ENCODE measurements around the gene MCL1.
"Not testable (repeated sequence)": the region's sequence is repeated elsewhere in the genome, so short reads cannot be mapped to it uniquely, and the experiment has no call there.

The MCL1 gene

DNA sequence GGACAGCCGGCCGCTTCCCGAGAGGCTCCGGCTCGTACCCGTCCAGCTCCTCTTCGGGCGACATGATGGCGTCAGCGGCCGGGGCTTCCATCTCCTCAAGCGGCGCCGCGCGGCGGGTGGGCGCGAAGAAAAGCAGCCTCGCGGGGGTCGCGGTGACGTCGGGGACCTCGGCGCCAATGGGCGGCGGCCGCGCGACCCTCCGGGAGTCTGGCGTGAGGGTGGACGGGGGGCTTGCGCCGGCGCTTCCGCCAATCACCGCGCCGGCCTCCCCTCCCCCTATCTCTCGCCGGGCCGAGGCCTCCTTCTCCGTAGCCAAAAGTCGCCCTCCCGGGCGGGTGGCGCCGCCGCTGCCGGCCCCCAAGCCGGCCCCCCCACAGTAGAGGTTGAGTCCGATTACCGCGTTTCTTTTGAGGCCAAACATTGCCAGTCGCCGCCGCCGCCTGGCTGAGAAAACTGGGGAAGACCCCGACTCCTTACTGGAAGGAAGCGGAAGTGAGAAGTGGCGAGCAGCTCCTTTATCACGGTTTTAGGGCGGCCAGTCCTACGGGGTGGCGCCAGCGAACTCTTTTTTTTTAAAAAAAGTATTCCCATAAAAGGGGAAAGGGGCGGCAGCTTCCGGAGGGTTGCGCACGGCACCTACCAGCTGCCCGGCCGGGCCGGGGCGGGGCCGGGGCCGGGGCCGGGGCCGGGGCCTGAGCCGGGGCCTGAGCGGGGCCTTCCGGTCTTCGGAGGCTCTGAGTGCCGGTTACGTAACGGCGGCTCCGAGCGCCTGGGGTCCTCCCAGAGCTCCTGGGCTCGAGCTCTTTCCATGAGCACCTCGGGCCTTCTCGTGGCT lies at the start of gene MCL1:
MCL1 (minus strand) TSS at position 501 of the 835 bp plus-strand sequence; CDS start at position 421, 80 bp downstream.
- DNase-seq (ENCODE audit: low read depth in 1 of 2, low spot score in 1 of 2): peak; percentile 62 to 80

DNA sequence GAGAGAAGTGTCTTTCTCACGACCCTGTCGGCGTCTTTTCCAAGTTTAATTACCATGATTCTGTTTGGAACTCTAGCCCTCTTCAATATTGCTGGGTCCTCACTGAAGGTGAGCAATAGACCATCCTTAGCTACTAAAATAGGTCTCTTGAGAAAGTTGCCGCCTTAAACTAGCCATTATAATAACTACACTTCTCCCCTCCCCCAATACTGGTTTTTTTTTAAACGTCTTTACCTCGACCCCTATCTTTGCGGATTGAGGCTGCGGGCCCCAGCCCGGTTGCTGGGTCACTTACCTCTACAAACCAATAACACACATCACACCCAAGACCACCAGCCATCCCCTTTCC lies 49.3 kb upstream of the MCL1 start:
- DNase-seq (ENCODE audit: low read depth in 1 of 2, low spot score in 1 of 2): no peak

DNA sequence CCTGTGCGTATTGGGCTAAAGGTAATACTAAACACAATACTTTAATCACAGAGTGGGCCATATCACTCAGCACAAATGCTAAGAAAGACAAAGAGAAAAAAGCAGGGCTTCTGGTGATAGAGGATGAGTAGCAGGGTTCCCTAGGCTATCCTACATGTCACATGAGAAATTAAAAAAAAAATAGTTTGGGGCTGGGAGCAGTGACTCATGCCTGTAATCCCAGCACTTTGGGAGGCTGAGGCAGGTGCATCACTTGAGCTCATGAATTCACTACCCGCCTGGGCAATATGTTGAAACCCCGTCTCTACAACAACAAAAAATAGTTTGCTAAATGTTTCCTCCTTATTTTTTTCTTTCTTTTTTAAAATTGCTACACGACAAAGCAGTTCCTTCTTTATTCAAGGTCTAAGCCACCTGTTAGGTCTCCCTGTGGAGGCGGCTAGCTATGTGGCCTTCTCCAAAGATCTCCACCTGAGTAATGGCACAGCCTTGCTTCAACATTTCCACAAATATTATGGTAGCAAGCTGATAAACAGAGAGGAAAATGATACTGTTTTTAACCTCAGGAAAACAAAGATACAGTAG lies 48.5 kb upstream of the MCL1 start:
- DNase-seq (ENCODE audit: low read depth in 1 of 2, low spot score in 1 of 2): no peak

DNA sequence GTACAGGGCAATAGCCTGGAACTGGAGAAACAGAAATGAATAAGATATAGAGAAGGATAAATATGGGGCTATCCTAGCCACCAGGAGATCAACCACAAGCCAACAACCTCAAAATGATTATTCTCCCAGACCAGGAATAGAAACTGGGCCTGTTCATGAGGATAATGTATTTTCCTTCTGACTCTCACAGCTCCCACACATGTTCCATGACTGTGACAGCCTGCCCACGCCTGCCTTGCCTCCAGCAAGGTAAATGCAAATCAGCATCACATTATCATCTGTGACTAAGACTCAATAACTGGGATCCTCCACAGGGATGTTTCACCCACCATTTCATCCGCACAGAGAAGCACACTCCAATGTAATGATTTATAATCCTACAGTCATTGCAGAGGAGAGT lies 46.7 kb upstream of the MCL1 start:
- no peak for DNase-seq (ENCODE audit: low read depth in 1 of 2, low spot score in 1 of 2)

DNA sequence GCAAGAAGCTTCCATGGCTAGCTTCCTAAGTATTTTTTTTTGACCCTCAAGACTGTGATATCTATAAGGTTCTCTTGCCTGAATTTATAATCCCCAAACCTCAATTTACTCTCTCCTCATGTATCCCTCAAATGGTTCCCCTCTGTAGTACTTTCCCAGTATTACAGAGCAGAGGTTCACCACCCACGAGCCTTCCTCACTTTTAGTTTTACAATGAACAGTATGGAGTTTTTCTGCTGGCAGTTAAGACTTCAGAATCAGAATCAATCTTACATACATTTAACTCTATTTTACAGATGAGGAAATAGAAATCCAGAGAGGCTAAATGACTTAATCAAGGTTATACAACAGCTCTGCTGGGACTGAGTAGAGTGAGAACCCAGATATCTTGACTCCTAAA lies 45.1 kb upstream of the MCL1 start:
- not testable (repeated sequence) for DNase-seq (ENCODE audit: low read depth in 1 of 2, low spot score in 1 of 2)

DNA sequence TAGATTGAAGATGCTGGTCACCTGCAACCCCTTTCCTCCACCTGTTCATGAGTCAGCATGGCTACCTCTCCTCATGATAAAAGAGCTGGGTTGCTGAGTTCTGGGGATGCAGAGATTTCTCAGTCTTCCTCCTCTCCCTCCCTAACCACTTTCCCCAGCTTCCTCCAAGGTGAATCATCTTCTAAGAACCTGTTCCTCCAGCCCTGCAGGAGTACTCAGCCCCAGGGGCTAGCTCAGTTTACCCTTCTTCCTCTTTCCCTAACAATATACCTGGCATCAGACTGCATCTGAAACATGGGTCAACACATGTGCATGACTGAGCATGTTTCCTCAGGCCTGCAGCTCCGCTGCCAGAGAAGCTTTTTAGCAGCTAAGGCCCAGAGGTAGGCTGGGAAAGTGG lies 44.7 kb upstream of the MCL1 start:
- DNase-seq (ENCODE audit: low read depth in 1 of 2, low spot score in 1 of 2): not testable (repeated sequence)

DNA sequence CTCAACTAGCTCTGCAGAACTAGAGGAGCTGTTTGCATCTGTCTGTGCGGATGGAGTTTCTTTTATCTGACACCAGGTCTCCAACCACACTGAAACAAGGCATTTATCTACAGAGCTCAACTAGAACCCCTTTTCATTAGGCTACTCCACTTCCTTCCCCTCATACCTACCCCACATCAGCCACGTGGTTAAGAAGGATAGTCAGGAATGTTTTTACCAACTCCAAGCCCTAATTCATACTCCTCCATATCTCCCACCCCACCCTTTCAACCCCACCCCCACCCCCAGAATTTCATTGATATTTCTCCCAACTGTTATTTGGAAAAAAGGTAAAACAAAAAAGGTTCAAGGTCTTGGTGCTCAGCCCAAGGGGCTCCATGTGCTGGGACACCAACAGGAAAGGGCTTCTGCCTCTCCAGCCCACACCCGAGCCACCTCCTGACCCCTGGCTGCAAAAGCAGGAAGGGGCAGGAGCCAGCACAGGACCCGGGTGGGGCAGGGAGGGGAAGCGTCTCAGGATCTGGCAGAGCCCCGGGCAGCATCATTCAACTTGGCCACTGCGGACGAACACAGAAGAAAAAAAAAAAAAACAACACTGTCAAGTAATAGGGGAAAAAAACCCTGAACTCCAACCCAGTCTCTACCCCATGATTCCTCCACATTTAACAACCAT lies 43.0 kb upstream of the MCL1 start:
- DNase-seq (ENCODE audit: low read depth in 1 of 2, low spot score in 1 of 2): no peak

DNA sequence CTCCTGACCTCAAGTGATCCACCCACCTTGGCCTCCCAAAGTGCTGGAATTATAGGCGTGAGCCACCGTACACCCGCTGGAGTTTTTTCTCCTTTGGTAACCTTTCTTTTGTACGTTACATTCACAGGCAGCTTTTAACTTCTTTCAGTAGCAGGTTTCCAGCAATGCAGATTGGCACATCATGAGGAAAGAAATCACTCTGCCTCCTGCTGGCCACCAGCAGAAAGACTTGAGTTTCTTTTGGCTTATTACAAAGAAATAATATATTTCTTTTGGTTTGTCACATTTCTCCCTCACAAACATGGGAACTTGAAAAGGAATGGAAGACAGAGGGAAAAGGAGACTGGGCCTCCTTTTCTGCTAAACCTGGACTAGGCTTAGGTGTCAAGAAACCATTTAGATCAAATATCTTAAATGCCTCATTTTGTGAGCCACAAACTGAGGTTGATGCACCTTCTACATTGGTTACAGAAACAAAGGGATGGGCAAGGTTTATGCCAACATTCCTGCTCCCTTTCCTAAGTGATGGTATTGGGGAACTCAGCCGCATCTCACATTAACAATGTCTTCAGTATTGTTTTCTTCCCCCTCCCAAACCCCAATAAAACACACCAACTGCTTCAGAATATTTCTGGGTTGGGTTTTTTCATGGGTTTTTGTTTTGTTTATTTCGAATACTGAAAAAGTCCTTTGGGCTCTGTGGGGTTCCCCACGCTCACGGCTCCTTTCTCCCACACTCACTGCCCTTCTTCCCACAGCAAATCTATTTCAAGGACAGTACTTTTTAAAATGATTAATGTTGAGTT lies 42.3 kb upstream of the MCL1 start:
- no peak for DNase-seq (ENCODE audit: low read depth in 1 of 2, low spot score in 1 of 2)

DNA sequence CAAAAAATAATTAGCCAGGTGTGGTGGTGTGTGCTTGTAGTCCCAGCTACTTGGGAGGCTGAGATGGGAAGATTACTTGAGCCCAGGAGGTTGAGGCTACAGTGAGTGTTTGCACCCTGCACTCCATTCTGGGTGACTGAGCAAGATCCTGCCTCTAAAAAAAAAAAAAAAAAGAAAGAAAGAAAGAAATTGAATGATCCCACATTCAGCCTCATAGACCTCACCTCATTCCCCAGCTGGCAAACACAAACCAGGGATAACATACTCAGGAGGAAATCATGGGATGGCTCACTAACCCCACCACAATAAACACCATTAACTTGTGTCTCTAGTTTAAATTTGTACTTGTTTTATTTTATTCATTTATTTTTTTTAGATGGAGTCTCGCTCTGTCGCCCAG lies 41.5 kb upstream of the MCL1 start:
- DNase-seq (ENCODE audit: low read depth in 1 of 2, low spot score in 1 of 2): no peak

DNA sequence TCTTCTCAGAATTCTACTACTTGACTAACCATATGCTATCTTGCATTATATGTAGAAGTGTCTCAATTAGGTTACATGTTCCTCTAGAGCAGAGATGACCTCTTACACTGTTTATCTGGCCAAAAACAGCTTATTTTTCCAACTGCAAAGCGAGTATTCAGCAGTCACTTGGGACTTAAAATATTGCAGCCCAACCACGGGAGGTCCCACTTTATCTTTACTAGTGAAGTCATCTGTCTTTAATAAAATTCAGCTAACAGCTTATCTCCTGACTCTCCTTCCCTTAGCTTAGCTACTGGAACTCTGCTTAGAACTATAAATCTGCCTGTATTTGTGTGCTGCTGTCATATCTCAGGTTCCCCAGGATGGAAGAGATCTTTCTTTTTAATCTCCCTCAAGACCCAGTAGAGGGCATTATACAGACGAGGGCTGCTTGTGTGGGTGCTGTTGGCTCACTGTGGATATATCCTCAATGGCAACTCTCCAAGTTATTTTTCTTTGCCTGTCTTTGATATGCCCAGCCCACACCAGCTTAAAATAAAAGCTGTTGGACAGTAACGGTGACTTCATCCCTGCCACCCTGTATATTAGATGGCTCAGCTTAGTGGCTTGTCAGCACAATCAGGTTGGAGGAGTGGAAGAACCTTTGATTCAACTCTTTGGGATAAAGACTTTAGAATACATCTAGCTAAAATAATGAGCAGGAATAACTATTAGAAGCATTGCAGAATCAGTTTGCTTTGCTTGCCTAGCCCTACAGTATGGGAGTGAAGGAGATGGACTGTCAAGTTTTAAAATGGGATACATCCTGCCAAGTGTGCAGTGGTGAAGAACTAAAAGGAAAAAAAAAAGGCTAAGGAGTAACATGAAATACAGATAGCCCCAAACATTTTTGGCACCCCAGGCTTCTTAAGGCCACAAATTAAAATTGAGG lies 40.4 kb upstream of the MCL1 start:
- DNase-seq (ENCODE audit: low read depth in 1 of 2, low spot score in 1 of 2): no peak

DNA sequence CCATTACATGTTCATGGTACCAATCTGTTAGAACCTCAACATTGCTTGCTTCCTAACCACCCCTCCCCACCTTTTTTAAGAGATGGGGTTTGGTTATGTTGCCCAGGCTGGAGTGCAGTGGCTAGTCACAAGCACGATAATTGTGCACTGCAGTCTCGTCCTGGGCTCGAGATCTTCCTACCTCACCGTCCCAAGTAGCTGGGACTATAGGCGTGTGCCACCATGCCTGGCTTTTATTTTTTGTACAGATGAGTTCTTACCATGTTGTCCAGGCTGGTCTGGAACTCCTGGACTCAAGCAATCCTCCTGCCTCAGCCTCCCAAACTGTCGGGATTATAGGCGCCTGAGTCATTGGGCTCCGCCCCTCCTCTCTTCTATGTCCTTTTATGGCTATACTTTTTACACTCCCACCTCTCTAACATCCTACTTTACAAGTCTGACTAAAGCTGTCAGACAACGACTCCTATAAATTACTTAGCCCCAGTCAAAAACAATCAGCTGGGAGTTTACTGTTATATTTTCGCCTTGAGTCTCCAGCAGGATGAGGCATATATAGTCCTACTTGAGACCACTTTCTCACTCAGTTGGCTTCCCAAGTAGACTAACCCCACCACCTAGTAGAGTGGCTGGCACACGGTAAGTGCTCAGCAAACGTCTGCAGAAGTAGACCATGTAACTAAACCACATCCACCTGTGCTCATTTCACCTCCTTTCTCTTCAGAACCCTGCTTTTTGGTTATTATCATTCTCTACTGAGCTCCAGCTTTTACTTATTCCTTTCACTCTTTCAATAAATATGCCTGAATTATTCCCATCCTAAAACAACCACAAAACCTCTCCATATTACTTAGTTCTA lies 36.2 kb upstream of the MCL1 start:
- DNase-seq (ENCODE audit: low read depth in 1 of 2, low spot score in 1 of 2): no peak

DNA sequence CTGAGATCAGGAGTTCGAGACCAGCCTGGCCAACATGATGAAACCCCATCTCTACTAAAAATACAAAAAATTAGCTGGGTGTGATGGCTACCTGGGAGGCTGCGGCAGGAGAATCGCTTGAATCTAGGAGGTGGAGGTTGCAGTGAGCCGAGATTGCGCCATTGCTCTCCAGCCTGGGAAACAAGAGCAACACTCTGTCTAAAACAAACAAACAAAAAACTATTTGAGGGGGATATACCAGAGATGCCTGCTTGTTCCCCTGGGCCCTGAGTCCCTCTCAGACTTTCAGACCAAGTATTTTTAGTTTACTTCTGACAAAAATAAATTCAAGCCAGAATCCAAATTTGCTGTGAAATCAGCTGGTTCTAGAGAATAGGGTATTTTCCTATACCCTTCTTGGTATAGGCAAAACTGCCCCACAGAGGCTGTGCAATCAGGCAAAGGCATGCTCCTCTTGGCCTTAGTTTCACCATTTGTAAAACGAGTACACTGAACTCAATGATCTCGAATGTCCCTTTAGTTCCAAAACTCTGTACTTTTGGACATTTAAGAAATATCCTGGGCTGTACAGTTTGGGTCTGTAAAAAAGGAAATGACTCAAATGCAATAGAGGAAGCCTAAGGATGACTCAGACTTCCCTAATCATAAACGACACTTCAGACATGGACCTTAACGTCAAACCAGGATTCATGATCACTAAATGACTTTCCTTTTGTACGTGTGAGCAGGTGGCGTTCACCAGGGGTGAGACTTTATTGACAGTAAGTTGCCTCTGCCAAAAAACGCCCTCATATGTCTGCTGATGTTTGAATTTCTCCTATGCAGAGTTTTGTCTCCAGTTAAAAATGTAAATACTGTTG lies 33.9 kb upstream of the MCL1 start:
- no peak for DNase-seq (ENCODE audit: low read depth in 1 of 2, low spot score in 1 of 2)

DNA sequence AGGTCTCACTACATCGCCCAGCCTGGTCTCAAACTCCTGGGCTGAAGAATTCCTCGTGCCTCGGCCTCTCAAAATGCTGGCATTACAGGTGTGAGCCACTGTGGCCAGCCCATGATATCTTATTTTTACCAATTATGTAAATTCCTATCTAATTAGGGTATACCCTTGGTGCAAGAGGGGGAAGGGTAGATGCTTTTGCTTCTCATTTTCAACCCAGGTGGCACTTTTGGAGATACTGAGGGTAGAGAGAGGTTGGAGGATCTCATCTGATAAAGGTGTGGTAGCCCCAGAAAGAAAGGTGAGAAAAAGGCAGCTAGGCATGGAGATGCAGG lies 32.6 kb upstream of the MCL1 start:
- no peak for DNase-seq (ENCODE audit: low read depth in 1 of 2, low spot score in 1 of 2)

DNA sequence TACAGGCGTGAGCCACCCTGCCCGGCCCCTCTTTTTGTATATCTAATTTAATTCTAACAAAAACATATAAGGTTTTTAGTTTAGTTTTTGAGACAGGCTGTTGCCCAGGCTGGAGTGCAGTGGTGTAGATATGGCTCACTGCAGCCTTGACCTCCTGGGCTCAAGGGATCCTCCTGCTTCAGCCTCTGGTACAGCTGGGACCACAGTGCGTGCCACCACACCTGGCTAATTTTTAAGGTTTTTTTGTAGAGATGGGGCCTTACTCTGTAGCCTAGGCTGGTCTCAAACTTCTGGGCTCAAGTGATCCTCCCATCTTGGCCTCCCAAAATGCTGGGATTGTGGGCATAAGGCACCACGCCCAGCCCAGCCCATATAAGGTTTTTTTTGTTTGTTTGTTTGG lies 31.2 kb upstream of the MCL1 start:
- no peak for DNase-seq (ENCODE audit: low read depth in 1 of 2, low spot score in 1 of 2)

DNA sequence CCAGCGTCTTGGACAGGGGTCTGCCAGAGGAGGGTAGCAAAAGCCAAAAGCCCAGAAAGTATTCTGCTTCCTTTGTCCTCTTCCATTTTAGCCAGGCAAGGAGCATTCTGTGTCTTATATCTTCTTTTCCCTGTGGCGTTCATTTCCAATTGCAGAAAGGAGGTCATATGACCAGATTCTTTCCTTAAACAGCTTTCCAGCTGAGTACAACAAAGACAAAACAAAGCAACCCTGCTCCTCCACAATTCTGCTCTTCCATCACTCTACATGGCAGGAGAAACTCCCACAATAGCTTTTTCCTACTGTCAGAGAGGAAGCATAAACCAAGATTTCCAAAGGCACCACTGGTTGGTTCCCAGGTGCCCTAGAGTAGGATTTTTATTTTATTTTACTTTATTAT lies 30.3 kb upstream of the MCL1 start:
- DNase-seq (ENCODE audit: low read depth in 1 of 2, low spot score in 1 of 2): no peak

DNA sequence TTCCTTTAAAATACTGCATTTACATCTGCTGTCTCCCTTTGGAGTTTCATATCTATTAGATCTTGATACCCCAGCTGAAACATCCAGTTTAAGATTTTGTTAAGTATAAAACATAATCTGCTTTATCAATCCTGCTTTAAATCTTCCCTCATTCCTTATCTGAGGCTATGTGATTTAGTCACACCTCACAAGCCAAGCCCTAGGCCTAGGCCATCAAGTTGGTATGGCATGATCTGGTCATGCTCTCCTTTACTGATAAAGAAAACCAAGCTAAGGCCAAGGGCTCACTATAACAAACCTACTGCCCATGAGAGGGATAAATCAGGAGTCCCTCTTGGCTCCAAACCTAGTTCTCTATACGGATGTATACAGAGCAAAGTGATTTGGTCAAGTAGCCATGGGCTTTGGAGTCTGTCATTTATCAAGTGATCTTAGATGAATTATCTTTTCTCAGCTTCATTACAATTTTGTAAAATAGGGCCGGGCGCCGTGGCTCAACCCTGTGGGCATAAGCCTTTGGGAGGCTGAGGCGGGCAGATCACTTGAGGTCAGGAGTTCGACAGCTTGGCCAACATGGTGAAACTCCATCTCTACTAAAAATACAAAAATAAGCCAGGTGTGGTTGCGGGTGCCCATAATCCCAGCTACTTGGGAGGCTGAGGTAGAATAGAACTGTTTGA lies 27.2 kb upstream of the MCL1 start:
- DNase-seq (ENCODE audit: low read depth in 1 of 2, low spot score in 1 of 2): no peak

DNA sequence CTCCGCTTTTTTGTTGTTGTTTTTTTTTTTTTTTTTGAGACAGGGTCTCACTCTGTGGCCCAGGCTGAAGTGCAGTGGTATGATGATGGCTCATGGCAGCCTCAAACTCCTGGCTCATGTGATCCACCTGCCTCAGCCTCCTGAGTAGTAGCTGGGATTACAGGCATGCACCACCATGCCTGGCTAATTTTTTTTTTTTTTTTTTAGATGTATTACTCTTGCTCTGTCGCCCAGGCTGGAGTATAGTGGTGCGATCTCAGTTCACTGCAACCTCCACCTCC lies 26.0 kb upstream of the MCL1 start:
- DNase-seq (ENCODE audit: low read depth in 1 of 2, low spot score in 1 of 2): not testable (repeated sequence)

DNA sequence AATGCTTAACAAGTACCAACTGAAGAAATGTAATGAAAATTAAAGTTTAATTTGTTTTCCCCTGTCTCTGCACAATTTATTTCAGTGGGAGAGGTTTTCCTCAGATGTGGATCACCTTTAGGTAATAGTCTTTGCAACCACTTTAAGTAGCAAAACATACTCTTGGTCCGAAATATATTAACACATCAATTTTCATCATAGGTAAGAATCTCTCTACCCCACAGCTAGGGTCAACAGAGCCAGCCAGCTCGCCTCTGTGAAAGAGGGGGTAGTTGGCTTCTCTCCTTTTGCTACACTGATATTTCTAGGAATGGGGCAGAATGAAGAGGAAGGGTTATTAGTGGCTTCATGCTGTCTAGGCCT lies 24.8 kb upstream of the MCL1 start:
- DNase-seq (ENCODE audit: low read depth in 1 of 2, low spot score in 1 of 2): no peak

DNA sequence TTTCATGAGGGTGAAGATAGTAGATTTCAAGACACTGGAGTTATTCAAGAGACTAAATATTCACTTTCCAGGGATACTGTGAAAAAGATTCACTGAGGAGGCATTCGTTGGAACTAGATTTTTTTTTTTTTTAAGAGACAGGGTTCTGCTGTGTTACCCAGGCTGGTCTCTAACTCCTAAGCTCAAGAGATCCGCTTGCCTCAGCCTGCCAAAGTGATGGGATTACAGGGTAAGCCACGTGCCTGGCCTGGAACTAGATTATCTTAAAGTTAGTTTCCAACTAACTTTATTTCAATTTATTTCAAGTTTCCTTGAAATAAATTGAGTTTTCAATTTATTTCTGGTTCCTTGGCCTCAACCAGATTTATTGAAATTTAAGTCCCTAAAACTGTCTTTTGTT lies 24.3 kb upstream of the MCL1 start:
- DNase-seq (ENCODE audit: low read depth in 1 of 2, low spot score in 1 of 2): no peak

Measured in activated T-helper 1 cell treated with anti-CD3 and anti-CD28 coated beads, Interleukin-2, amount 50 U/mL, for 16 hours (primary cell).